H54 (cell line): ENCODE data around the gene USP36.
A peak's percentile ranks its signal among the peaks of the same experiment; 100 is the strongest.
"Not testable (repeated sequence)": the region's sequence is repeated elsewhere in the genome, so short reads cannot be mapped to it uniquely, and the experiment has no call there.

ENCODE experiments used
- DNase-seq: peaks from one replicate; pipeline ENCODE4 v3.0.0; 2011; ENCODE audit warnings: low spot score, mixed read lengths; ENCODE audit not compliant: insufficient read length
- FAIRE-seq: peaks from 3 replicates; lab custom pipeline; 2011; peaks lifted over from hg19 to GRCh38; lab: Jason Lieb, UNC
- POLR2A ChIP-seq: IDR thresholded peaks from 2 replicates; pipeline ENCODE4 v1.6.1; 2011; ENCODE audit warnings: low read depth, mild to moderate bottlenecking, low read length

USP36 gene

DNA sequence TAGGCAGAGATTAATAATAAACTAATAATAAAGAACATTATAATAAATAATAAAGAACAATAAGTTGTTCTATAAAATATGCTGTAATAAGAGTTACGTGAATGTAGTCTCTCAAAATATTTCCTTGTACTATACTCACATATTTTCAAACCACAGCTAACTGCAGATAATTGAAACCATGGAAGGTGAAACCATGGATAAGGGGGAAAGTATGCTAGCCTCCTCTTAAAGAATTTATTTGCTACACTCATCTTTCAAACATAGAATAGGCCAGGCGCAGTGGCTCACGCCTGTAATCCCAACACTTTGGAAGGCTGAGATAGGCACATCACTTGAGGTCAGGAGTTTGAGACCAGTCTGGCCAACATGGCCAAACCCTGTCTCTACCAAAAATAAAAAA, 77.1 kb downstream of the USP36 start:
- no peak for DNase-seq
- FAIRE-seq, result no peak
- no peak for TF ChIP-seq POLR2A

DNA sequence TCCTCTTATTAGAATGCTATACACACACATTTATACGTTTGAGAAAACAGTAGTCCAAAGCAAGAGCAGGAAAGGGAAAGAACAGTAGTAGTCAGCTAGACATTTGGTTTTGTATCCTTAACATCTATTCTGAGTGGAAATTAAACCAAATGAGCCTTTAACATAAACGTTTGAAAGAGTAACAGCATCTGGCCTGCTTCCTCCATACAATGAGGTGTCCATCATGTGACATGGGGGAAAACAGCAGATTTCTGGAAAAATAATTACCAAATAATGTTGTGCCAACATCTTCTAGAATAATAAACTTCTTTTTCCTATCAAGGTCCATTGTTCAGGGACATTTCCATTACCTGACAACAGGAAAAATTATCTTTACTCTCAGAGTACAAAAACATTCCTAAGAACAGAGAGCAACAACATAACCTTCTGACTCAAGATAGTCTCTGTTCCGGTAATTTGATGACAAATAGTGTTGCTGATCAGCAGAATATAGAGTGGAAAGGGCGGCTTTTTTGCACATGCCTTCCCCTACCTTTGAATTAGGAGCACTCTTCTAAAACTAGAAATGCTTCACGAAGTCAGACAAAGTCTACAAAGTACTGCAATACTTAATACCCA, 78.7 kb downstream of the USP36 start:
- DNase-seq, result no peak
- no peak for FAIRE-seq
- TF ChIP-seq POLR2A, result no peak

DNA sequence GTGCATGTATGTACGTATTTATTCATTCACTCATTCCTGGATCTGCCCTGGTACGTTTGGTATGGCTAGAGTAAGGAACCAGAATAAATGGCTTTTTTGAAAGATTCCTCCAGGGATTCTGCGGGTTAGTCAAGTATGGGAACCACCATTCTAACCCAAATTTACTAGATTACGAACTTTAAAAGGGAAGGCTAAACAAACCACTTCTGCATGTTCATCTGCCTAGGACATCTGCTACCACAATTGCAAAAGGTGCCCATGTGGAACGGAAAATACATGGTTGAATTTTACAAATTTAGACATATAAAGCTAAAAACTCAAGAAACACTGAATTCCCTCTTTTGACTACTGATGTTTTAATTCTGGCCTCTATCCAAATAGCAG, 80.7 kb downstream of the USP36 start:
- no peak for DNase-seq
- no peak for TF ChIP-seq POLR2A
- FAIRE-seq, result no peak

DNA sequence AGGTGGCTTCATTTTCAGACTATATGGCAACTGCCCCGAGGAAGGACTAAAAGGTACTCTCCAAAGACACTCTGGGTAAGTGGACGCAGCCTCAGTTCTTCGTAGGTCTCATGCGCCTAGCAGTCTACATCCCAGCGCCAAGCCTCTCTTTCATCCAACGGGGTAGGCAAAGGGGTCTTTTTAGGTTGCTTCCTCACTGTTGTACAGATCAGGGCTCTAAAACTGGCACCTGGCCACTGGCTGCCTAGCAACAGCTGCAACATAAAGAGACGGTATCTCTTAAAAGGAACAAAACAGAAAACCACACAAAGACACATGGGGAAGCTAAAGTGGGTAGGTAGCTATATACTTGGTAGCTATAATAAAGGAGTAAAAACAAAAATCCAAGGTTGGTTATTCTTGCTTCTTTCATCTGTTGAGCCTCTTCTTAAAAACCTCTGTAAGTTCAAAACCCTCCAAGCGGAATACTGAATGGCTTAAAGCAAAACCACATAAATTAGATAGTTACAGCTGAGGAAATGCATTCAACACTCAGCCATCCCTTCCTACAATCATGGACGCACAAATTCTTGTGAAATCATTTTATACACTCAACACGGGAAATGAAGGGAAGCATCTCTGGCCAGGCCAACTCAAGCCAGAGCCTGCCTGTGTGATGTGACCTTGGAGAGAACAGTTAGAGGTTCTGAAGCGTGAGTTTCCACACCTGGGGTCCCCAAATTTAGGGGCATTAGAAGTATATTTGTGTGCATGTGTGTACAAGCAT, 81.2 kb downstream of the USP36 start:
- FAIRE-seq (no peak), DNase-seq (no peak)
- TF ChIP-seq POLR2A, result no peak

DNA sequence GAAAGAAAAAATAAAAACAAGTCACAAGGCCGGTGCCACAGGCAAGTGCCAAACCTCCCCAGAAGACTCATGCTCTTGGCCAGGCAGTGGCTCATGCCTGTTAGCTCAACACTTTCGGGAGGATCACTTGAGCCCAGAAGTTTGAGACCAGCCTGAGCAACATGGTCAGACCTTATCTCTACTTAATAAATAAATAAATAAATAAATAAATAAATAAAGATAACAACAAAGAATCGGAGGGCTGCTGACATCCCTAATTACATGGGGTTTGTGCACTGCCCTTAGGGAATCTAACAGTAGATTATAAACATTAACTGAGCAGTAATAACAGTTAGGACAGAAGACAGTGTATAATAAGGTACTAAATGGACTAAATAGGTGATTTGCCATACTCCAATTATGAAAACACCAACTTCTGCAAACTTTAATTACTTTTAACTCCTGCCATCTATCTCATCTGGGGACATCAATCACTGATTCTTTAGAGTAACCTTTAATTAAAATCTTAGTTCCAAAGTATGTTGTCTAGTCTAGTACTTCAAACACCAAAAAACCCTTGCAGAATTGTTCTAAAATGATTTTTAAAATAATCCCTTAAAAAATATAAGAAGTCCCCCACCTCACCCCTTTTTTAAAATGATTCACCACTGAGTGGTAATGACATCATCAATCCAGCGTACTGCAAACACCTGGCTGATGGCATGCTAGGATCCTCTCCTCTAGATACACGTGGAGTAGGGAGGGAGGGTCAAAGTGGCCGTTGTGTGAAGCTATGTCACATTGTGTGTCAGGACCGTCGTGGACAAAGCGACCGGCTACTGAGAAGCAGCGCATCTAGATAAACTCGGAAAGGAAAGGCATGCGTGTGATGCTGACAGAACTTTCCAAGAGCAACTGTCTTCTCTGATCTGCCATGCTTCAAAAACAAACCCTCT, 87.0 kb downstream of the USP36 start:
- no peak for FAIRE-seq

DNA sequence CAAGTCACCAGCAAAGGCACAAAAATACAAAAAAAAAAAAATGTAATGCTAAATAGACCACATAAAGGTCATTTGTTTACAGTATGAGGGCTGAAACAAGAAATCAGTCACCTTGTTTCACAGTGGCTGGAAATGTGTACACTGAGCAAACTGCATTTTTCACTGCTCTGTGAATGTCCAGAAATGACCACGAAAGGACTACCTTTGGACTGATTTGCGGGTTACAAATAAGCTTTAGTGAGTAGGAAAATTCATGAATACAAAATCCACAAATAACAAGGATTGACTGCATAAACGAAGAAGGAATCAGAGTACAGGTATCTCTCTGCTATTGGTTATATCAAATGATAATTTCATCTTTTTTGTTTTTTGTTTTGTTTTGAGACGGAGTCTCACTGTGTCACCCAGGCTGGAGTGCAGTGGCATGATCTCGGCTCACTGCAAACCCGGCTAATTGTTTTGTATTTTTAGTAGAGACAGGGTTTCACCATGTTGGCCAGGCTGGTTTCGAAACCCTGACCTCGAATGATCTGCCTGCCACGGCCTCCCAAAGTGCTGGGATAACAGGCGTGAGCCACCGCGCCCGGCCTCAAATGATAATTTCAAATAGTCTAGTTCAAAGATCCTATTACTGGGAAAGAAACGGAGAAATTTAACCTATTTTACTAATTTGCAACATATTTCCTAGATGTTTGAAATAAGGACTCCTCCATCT, 89.0 kb downstream of the USP36 start:
- FAIRE-seq, result no peak

More for the DNA sequence above, 87.0 kb downstream of the USP36 start:
- no peak for TF ChIP-seq POLR2A
- no peak for DNase-seq

DNA sequence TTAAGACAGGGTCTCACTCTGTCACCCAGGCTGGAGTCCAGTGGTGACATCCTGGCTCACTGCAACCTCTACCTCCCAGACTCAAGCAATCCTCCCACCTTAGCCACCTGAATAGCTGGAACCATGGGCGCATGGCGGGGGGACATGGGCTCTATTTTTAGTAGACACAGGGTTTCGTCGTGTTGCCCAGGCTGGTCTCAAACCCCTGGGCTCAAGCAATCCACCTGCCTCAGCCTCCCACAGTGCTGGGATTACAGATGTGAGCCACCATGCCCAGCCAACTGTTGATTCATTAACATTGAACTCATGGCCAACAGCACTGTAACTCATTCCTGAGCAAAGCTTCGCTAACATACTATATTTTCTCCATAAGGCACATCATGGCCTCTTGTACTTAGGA, 89.6 kb downstream of the USP36 start:
- not testable (repeated sequence) for FAIRE-seq, DNase-seq

More for the DNA sequence above, 89.0 kb downstream of the USP36 start:
- no peak for TF ChIP-seq POLR2A
- no peak for DNase-seq

DNA sequence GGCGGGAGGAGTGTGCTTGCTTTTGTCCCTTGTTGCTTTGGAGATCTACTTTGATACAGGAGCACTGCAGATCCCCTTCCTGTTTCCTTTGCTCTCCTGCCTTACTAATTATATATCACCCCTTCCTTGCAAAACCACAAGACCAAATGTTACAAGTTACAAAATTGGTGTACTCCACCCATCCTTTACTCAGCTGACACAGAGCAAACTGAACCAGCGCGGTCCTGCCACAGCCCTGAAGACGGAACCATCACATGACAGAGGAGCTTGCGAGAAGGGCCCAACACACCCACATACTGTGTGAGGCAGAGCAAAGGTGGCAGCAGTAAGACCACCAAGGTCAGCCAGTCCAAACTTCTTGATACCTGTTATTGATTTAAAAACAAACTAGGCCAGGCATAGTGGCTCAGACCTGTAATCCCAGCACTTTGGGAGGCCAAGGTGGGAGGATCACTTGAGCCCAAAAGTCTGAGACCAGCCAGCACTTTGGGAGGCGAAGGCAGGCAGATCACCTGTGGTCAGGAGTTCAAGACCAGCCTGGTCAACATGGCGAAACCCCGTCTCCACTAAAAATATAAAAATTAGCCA, 91.8 kb downstream of the USP36 start:
- no peak for TF ChIP-seq POLR2A
- DNase-seq (peak; percentile 26), FAIRE-seq (peak; percentile 73)

DNA sequence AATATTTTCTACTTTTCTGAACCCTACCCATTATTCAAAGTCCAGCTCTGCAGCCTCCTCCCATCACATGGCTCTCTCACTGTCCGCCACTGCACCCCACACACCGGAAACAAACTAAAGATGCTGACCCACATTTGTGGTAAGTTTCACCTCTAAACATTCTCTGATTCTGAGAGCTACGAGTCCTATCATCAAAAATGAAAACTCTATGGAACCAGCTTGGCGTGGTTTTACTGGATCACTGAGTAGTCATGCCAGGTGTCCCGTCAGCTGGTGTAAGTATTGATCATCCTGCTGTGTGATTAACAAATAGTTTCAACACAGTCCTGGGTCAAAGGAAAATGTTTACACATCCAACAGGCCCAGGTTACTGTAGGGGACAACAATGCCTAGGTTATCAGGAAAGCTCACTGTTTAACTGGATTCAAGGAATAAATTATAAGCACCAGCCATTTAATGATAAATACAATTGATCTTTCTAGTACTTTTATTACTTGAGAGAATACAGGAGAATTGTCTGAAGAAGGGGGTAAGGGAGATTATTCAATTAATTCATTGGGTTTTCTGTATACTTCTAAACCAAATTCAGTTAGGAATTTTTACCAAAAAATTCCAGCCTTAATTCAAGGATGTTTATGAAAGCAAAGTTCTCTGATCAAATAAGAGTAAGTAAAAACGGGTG, 92.4 kb downstream of the USP36 start:
- FAIRE-seq (no peak), DNase-seq (no peak)
- no peak for TF ChIP-seq POLR2A

DNA sequence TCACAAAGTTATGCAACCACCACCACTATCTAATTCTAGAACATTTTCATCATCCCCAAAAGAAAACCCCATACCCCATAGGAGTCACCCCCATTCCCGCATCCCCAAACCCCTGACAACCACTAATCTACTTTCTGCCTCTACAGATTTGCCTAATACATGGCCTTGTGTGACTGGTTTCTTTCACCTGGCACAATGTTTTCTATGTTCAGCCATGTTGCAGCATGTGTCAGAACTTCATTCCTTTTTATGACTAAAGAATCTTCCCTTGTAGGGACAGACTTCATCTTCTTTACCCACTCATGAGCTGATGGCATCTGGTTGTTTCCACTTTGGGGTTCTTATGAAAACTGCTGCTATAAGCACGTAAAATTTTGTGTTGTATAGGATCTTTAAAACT, 93.1 kb downstream of the USP36 start:
- DNase-seq (no peak), FAIRE-seq (no peak)
- TF ChIP-seq POLR2A, result no peak

DNA sequence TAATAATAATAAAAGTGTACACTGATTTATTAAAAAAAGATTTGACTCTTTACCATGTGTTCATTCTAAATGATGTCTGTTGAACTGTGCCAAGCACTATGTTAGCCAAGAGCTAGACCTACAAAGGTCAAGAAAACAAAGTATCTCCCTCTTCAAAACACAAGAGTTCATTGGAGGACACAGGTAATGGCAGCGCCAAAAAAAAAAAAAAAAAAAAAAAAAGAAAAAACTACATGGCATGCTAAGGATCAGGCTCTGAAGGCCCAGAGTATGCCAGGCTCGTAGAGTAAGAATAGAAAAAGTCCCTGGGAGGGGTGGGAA, 93.7 kb downstream of the USP36 start:
- no peak for FAIRE-seq
- no peak for DNase-seq
- no peak for TF ChIP-seq POLR2A

DNA sequence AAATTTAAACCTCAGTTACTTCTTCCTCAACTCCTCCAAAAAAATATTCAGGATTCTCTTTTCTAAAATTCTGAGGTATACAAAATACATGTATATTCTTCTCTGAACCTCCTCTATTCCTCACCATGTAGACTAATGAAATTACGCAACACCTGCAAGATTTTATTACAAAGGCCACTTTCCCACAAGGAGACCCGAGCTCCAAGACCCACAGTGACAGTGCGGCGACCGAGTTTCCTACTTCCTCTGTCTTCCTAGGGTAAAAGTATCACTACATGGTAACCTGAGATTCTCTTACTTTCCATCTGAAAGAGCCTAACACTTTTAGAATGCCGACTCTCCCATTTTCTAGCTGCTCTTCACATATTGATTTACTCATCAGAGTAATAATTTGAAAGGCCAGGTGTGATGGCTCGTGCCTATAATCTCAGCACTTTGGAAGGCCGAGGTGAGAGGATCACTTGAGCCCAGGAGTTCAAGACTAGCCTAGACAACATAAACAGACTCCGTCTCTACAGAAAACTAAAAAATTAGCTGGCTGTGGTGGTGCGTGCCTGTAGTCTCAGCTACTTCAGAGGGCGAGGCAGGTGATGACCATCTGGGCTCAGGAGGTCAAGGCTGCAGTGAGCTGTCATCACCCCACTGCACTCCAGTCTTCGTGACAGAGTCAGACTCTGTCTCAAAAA, 94.2 kb downstream of the USP36 start:
- TF ChIP-seq POLR2A, result no peak

More for the DNA sequence above, 94.2 kb downstream of the USP36 start:
- FAIRE-seq, result no peak
- DNase-seq, result no peak
